Activated B cell treated with CpG ODN at 0.5 μM for 24 hours (primary cell): ENCODE results near the gene FCHSD1. TPM values are rescaled to one million over a fixed set of nuclear protein-coding genes. Genes with fewer than 3 reads are reported as not detected.

Experiments used
- ATAC-seq: fragments of 200-7000 bp; cut with Tn5 transposase; one replicate; pipeline ENCODE4 v1.10.0; 2021; ENCODE audit warnings: low read depth, mild to moderate bottlenecking, moderate library complexity
- CTCF ChIA-PET: fragments of 350-600 bp; sonication (Branson Sonifier 250); formaldehyde crosslinking; loops from one replicate; lab custom pipeline; 2021; ENCODE audit warnings: antibody characterized with exemption; lab: Charles Lee
- POLR2A ChIA-PET: fragments of 350-600 bp; sonication (Branson Sonifier 250); formaldehyde crosslinking; loops from one replicate; lab custom pipeline; 2021; ENCODE audit warnings: antibody characterized with exemption; lab: Charles Lee
- DNase-seq: peaks from one replicate; pipeline ENCODE4 v3.0.0; 2022
- H3K27ac Mint-ChIP-seq: one replicate; pipeline ENCODE4 v1.8.0; 2020; ENCODE audit warnings: mixed read lengths
- H3K27me3 Mint-ChIP-seq: one replicate; pipeline ENCODE4 v1.8.0; 2021; ENCODE audit warnings: mixed read lengths
- H3K36me3 Mint-ChIP-seq: one replicate; pipeline ENCODE4 v1.8.0; 2021; ENCODE audit warnings: low read depth, mixed read lengths
- H3K4me1 Mint-ChIP-seq: one replicate; pipeline ENCODE4 v1.8.0; 2021; ENCODE audit warnings: mixed read lengths
- H3K4me3 Mint-ChIP-seq: one replicate; pipeline ENCODE4 v1.8.0; 2020; ENCODE audit warnings: mild to moderate bottlenecking, mixed read lengths
- H3K9me3 Mint-ChIP-seq: one replicate; pipeline ENCODE4 v1.8.0; 2020; ENCODE audit warnings: mixed read lengths
- intact Hi-C: fragments of 100-400 bp; cut with micrococcal nuclease; formaldehyde crosslinking; loops from one replicate; pipeline ENCODE4 v1.15.1; 2024
- total RNA-seq: library from RNA; stranded (reverse); gene quantifications from 2 replicates; pipeline ENCODE4 v1.2.3, GENCODE V29; 2022
- TF ChIP-seq, protein P1 (sequence below): fragments of 200-600 bp; IDR thresholded peaks from one replicate; pipeline ENCODE4 v1.8.0; 2022; ENCODE audit warnings: antibody characterized with exemption, mild to moderate bottlenecking

FCHSD1 gene
- total RNA-seq = 63.2 and 79.5 TPM in 2 replicates

DNA sequence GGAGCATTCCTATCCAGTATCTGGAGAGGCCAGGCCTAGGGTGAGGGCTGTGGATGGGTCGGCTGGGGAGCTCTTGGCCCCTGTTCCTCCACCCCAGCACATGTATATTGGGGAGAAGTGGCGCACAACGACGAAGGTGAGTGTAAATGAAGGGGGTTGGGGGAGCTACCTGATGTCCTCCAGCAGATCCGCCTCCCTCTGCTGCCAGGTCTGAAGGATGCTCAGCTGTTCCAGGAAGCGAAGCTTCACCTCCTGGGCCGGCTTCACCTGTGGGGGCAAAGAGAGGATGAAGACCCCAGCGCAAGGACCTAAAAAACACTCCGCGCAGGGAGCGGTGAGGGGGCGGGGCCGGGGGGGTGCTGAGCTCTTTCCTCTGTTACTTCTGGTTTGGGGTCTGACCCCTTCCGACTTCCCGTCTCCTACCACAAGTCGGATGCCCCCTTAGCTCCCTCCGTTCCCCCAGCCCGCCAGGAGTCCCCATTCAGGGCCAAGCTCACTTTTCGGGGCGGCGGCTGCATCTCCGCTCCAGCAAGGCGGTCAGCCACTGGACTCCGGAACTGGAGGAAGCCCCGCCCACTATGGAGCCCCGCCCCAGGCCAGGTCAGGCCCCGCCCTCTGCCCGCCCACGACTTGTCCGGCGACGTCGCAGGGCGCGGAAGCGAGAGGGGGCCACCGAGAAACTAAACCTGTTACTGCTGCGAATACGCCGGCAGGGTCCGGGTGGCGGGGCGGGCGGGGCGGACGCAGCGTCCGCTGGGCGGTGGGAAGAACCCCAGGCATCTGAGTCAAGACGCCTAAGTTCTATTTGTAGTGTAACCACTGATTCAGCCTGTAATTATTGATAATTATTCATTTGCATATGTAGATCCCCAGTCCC, at the start of gene FCHSD1:
FCHSD1 (minus strand) TSS at position 568 of the 877 bp plus-strand sequence; CDS start at position 518, 50 bp downstream.
- intact Hi-C loops = loop anchor here (1.0 to 2.0 kb wide), 4 partner anchors 13 to 59 kb away; partner anchors contain the start of gene ARAP3
- Mint-ChIP-seq H3K4me3 (peak within 1 kb of the TSS; percentile 98), H3K27ac (peak within 1 kb of the TSS; percentile 96), H3K4me1 (peaks cover 29% of the 10 kb centered on the region), H3K27me3 (peaks cover 3% of the 10 kb centered on the region), H3K9me3 (no peaks in the 10 kb centered on the region), H3K36me3 (peaks cover 29% of the 10 kb centered on the region)
- TF ChIP-seq, protein P1, sequence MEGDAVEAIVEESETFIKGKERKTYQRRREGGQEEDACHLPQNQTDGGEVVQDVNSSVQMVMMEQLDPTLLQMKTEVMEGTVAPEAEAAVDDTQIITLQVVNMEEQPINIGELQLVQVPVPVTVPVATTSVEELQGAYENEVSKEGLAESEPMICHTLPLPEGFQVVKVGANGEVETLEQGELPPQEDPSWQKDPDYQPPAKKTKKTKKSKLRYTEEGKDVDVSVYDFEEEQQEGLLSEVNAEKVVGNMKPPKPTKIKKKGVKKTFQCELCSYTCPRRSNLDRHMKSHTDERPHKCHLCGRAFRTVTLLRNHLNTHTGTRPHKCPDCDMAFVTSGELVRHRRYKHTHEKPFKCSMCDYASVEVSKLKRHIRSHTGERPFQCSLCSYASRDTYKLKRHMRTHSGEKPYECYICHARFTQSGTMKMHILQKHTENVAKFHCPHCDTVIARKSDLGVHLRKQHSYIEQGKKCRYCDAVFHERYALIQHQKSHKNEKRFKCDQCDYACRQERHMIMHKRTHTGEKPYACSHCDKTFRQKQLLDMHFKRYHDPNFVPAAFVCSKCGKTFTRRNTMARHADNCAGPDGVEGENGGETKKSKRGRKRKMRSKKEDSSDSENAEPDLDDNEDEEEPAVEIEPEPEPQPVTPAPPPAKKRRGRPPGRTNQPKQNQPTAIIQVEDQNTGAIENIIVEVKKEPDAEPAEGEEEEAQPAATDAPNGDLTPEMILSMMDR = no peak
- ATAC-seq = peak; percentile 99
- ChIA-PET POLR2A (interaction anchor here (0.6 to 2.7 kb wide), 23 partner anchors 9 to 331 kb away, joined by 3 to 50 read pairs (median 5); partner anchors contain the start of genes DELE1, DIAPH1, HDAC3 and RELL2), CTCF (interaction anchor here (0.5 to 2.8 kb wide), 9 partner anchors 9 to 428 kb away, joined by 3 to 11 read pairs (median 6); partner anchors contain the start of genes HDAC3, PCDHB14, PCDHGA10 and RELL2)
- DNase-seq = peak; percentile 83

DNA sequence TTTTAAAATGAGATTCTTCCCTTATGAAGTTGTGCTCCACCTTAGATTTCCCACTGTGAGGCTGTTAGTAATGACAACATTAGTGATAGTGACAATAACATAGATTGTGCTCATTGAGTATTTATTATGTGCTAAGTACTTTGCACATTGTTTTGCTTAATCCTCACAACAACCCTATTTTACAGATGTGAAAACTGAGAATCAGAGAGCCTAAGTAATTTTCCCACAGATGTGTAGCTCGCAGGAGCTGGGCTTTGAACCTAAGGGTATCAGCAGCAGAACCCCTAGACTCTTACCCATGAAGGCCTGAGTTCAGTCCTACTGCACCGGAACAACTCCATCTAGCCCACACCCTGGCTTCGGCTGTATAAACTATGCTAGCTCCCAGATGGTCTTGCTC, 46.4 kb upstream of the FCHSD1 start:
- ChIA-PET CTCF (interaction anchor here (1.5 to 9.3 kb wide), 2 partner anchors 33 to 262 kb away, joined by 3 to 133 read pairs; partner anchors contain the start of gene PCDH12), POLR2A (no interaction called here)
- Mint-ChIP-seq H3K4me1 (peaks cover 19% of the 10 kb centered on the region), H3K27ac (no peak overlapping the region), H3K4me3 (no peak overlapping the region), H3K9me3 (no peaks in the 10 kb centered on the region), H3K36me3 (no peaks in the 10 kb centered on the region), H3K27me3 (peaks cover 65% of the 10 kb centered on the region)
- no peak for DNase-seq
- TF ChIP-seq, protein P1 = no peak
- intact Hi-C loops = no loop called here
- ATAC-seq = no peak

DNA sequence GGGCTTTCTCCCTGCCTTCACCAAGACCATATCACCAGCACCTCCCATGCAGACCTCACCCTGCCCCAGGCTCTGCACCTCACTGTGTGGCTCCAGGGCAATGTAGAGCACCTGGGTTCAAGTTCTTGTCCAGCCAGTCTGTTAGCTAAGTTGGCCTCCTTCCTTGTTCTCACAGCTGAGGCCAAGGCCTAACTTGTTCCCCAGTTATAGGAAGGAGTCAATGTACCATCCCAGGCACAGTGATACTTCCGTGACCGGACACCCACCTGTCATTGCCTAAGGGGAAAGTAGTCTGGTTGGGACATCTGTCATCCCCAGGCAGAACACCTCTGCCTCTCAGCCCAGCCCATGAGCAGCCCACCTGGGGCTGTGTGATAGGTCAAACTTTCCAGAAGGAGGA, 45.2 kb upstream of the FCHSD1 start:
- no peaks in the 10 kb centered on the region for H3K36me3 Mint-ChIP-seq
- TF ChIP-seq, protein P1 = no peak
- no peaks in the 10 kb centered on the region for H3K9me3 Mint-ChIP-seq
- H3K4me3 Mint-ChIP-seq = no peak overlapping the region
- no peak overlapping the region for H3K27ac Mint-ChIP-seq
- POLR2A ChIA-PET = no interaction called here
- DNase-seq (no peak), ATAC-seq (no peak)
- CTCF ChIA-PET = interaction anchor here (1.5 to 9.3 kb wide), 2 partner anchors 32 to 263 kb away, joined by 3 to 133 read pairs; partner anchors contain the start of gene PCDH12
- H3K4me1 Mint-ChIP-seq = peaks cover 15% of the 10 kb centered on the region
- peaks cover 66% of the 10 kb centered on the region for H3K27me3 Mint-ChIP-seq
- intact Hi-C loops = no loop called here

DNA sequence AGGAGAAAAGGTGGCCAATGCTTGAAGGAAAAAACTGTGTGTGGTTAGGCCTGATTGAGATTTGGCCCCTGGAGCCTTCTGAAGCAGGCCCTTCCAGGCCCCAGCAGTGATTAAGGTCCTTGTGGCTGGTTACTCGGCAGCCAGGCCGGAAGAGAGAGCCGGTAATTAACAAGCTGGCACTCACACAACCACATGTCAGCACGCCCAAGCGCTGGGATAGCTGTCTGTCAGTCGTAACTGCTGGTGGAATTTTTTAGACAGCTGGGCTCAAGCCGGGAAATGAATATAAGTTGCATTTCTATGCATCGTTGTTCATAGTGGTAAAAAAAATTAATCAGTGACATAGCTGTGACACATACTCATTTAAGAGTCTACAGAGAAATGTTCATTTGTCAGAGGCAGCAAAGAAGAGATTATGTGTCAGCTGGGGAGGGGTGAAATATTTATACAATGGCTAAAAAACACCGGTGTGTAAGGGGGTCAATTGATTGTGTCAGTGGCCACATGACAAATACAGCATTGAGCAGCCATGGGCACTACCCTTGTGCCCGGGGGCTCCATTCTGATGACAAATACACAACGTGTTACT, 44.5 kb upstream of the FCHSD1 start:
- Mint-ChIP-seq H3K27me3 (peaks cover 66% of the 10 kb centered on the region), H3K4me3 (no peak overlapping the region), H3K9me3 (no peaks in the 10 kb centered on the region), H3K4me1 (peaks cover 11% of the 10 kb centered on the region), H3K27ac (no peak overlapping the region), H3K36me3 (no peaks in the 10 kb centered on the region)
- intact Hi-C loops = no loop called here
- ChIA-PET POLR2A (no interaction called here), CTCF (interaction anchor here (9.3 kb wide), 1 partner anchor 264 kb away, joined by 133 read pairs; the partner anchor contains the start of gene PCDH12)
- TF ChIP-seq, protein P1 = no peak
- ATAC-seq (no peak), DNase-seq (no peak)
